Stimulated activated CD4-positive, alpha-beta T cell treated with anti-CD3 and anti-CD28 coated beads, TNF-alpha, amount 100 ng/mL, for 24 hours (primary cell): Measurements from ENCODE around the gene WDR7.

Experiments
- DNase-seq, 3 experiments: peaks; one replicate each; pipeline ENCODE4 v3.0.0-alpha.2; 2020; ENCODE audit warnings: low read depth in 3 of 3

Gene WDR7

GRCh38 chr18:56722518-56722917, 71.4 kb downstream of the WDR7 start:
- no peak for DNase-seq

- DNase-seq, result no peak
These were observed 71.9 kb downstream of the WDR7 start for GRCh38 chr18:56723068-56723467.

GRCh38 chr18:56723706-56724105, 72.5 kb downstream of the WDR7 start:
- no peak for DNase-seq

- no peak for DNase-seq
These were observed 75.7 kb downstream of the WDR7 start for GRCh38 chr18:56726906-56727305.

- peak in 2 of 3 experiments; percentile 18 to 42 for DNase-seq
These were observed 76.2 kb downstream of the WDR7 start for GRCh38 chr18:56727399-56727798.

GRCh38 chr18:56728741-56729140, 77.6 kb downstream of the WDR7 start:
- DNase-seq, result no peak

GRCh38 chr18:56738184-56738583, 87.0 kb downstream of the WDR7 start:
- DNase-seq, result no peak

GRCh38 chr18:56739731-56740130, 88.6 kb downstream of the WDR7 start:
- DNase-seq, result no peak

- DNase-seq, result no peak
These were observed 89.5 kb downstream of the WDR7 start for GRCh38 chr18:56740645-56741044.

GRCh38 chr18:56741685-56742084, 90.5 kb downstream of the WDR7 start:
- DNase-seq, result no peak

- no peak for DNase-seq
These were observed 92.0 kb downstream of the WDR7 start for GRCh38 chr18:56743115-56743514.

GRCh38 chr18:56747032-56747658, 96.0 kb downstream of the WDR7 start:
- DNase-seq, result no peak

GRCh38 chr18:56747857-56748256, 96.7 kb downstream of the WDR7 start:
- DNase-seq, result no peak

GRCh38 chr18:56748698-56749268, 97.6 kb downstream of the WDR7 start:
- DNase-seq, result no peak

- no peak for DNase-seq
These were observed 105.8 kb downstream of the WDR7 start for GRCh38 chr18:56756966-56757365.

GRCh38 chr18:56770097-56770496, 118.9 kb downstream of the WDR7 start:
- no peak for DNase-seq

GRCh38 chr18:56770873-56771272, 119.7 kb downstream of the WDR7 start:
- DNase-seq, result no peak

- DNase-seq, result no peak
These were observed 124.5 kb downstream of the WDR7 start for GRCh38 chr18:56775701-56776100.

- DNase-seq, result no peak
These were observed 136.2 kb downstream of the WDR7 start for GRCh38 chr18:56787390-56787789.

- DNase-seq, result peak in 1 of 3 experiments; percentile 12
These were observed 138.1 kb downstream of the WDR7 start for GRCh38 chr18:56789004-56789888.

GRCh38 chr18:56789889-56790180, 138.7 kb downstream of the WDR7 start:
- DNase-seq, result no peak

- DNase-seq, result no peak
These were observed 144.2 kb downstream of the WDR7 start for GRCh38 chr18:56795381-56795780.

- no peak for DNase-seq
These were observed 148.6 kb downstream of the WDR7 start for GRCh38 chr18:56799756-56800155.
